HCT116 (cell line): ENCODE data around the gene MOB3C.

Experiments used
- CEBPB ChIP-seq: IDR thresholded peaks from 2 replicates; pipeline ENCODE4 v1.6.1; 2012; ENCODE audit warnings: low read depth
- POLR2A ChIP-seq: IDR thresholded peaks from 2 replicates; pipeline ENCODE4 v1.7.0; 2011; ENCODE audit warnings: borderline replicate concordance; ENCODE audit not compliant: insufficient read depth, insufficient read length; ENCODE audit errors: extremely low read depth
- RAD21 ChIP-seq: IDR thresholded peaks from 2 replicates; pipeline ENCODE4 v1.6.1; 2012; ENCODE audit warnings: low read depth, mild to moderate bottlenecking
- ZNF274 ChIP-seq: fragments of 200-500 bp; sonication (Bioruptor generic); IDR thresholded peaks from 2 replicates; pipeline ENCODE4 v1.6.1; 2014; ENCODE audit warnings: mild to moderate bottlenecking, low read depth, low read length, inconsistent platforms
- TF ChIP-seq, protein P1 (sequence below), 3 experiments: fragments of 200-600 bp in 1 of 3; sonication (generic) in 1 of 3; IDR thresholded peaks in 2 of 3; conservative IDR thresholded peaks in 1 of 3; 2 replicates each; pipeline ENCODE4 v1.5.1; 2012 to 2017; ENCODE audit warnings: low read depth in 2 of 3, low read length in 2 of 3, antibody characterized with exemption in 1 of 3, borderline replicate concordance in 1 of 3, control low read depth in 1 of 3, mild to moderate bottlenecking in 1 of 3, mixed read lengths in 1 of 3, mixed run types in 1 of 3, moderate library complexity in 1 of 3; ENCODE audit not compliant: insufficient read depth in 1 of 3
- TF ChIP-seq, protein P2 (sequence below): IDR thresholded peaks from 2 replicates; pipeline ENCODE4 v1.6.1; 2012; ENCODE audit warnings: low read depth

DNA sequence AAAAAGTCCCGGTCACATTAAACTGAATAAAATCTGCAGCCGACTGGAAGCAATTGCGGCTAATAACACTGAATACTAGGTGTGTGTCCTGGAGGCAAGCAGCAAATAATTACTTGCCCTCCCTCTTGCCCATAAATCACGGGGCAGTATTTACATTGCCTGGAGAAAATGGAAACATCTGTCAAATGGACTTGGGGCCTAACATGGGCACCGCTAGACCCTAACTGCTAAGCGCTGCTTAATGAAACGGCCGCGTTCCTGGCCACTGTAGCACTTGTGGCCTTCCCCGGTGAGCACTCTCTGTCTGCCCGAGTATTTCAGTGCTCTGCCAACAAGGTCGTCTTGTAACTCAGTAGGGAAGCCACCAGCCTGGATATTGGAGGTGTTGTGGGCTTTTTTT, 41.3 kb downstream of the MOB3C start:
- TF ChIP-seq, protein P1, sequence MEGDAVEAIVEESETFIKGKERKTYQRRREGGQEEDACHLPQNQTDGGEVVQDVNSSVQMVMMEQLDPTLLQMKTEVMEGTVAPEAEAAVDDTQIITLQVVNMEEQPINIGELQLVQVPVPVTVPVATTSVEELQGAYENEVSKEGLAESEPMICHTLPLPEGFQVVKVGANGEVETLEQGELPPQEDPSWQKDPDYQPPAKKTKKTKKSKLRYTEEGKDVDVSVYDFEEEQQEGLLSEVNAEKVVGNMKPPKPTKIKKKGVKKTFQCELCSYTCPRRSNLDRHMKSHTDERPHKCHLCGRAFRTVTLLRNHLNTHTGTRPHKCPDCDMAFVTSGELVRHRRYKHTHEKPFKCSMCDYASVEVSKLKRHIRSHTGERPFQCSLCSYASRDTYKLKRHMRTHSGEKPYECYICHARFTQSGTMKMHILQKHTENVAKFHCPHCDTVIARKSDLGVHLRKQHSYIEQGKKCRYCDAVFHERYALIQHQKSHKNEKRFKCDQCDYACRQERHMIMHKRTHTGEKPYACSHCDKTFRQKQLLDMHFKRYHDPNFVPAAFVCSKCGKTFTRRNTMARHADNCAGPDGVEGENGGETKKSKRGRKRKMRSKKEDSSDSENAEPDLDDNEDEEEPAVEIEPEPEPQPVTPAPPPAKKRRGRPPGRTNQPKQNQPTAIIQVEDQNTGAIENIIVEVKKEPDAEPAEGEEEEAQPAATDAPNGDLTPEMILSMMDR (IDR thresholded peaks at IDR 0.05 in 2 of 3, conservative IDR thresholded peaks at IDR 0.05 in 1 of 3; ENCODE audit: borderline replicate concordance in 1 of 3, insufficient read depth in 1 of 3, low read depth in 2 of 3, low read length in 2 of 3), result no peak
- no peak for TF ChIP-seq POLR2A
- TF ChIP-seq ZNF274, result no peak
- no peak for TF ChIP-seq CEBPB
- TF ChIP-seq, protein P2, sequence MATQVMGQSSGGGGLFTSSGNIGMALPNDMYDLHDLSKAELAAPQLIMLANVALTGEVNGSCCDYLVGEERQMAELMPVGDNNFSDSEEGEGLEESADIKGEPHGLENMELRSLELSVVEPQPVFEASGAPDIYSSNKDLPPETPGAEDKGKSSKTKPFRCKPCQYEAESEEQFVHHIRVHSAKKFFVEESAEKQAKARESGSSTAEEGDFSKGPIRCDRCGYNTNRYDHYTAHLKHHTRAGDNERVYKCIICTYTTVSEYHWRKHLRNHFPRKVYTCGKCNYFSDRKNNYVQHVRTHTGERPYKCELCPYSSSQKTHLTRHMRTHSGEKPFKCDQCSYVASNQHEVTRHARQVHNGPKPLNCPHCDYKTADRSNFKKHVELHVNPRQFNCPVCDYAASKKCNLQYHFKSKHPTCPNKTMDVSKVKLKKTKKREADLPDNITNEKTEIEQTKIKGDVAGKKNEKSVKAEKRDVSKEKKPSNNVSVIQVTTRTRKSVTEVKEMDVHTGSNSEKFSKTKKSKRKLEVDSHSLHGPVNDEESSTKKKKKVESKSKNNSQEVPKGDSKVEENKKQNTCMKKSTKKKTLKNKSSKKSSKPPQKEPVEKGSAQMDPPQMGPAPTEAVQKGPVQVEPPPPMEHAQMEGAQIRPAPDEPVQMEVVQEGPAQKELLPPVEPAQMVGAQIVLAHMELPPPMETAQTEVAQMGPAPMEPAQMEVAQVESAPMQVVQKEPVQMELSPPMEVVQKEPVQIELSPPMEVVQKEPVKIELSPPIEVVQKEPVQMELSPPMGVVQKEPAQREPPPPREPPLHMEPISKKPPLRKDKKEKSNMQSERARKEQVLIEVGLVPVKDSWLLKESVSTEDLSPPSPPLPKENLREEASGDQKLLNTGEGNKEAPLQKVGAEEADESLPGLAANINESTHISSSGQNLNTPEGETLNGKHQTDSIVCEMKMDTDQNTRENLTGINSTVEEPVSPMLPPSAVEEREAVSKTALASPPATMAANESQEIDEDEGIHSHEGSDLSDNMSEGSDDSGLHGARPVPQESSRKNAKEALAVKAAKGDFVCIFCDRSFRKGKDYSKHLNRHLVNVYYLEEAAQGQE, result no peak
- TF ChIP-seq RAD21, result no peak
